HepG2 (cell line): ENCODE measurements around the gene GAD1. TPM values are rescaled to one million over a fixed set of nuclear protein-coding genes. Genes with fewer than 3 reads are reported as not detected.

Experiments
- ATAC-seq: fragments of 200-7000 bp; cut with Tn5 transposase; 3 replicates; pipeline ENCODE4 v1.9.1; 2020; ENCODE audit warnings: mild to moderate bottlenecking, moderate library complexity
- BruUV-seq: library from RNA; stranded (reverse); fragments of 400-500 nt; replicated peaks from 2 replicates; lab custom pipeline; 2021; lab: Mats Ljungman, UMichigan
- CTCF ChIA-PET: fragments of 300-600 bp; formaldehyde crosslinking; extraction: SDS; loops from one replicate; lab custom pipeline; 2021; ENCODE audit warnings: low total read pairs, inconsistent platforms, low intra/inter-chr PET ratio; lab: Yijun Ruan, JAX
- POLR2A ChIA-PET: fragments of 350-600 bp; sonication (Branson Sonifier 250); formaldehyde crosslinking; loops from one replicate; lab custom pipeline; 2020; ENCODE audit warnings: antibody characterized with exemption, inconsistent platforms; lab: Yijun Ruan, JAX
- DNase-seq: peaks from one replicate; pipeline ENCODE4 v3.0.0-alpha.2; 2015; ENCODE audit warnings: low spot score
- FAIRE-seq: peaks from 3 replicates; lab custom pipeline; 2011; peaks lifted over from hg19 to GRCh38; lab: Jason Lieb, UNC
- H2AFZ ChIP-seq: one replicate; pipeline ENCODE4 v1.6.1; 2011; ENCODE audit warnings: low read length, inconsistent platforms
- H3K27ac ChIP-seq: fragments of 300-600 bp; 3 replicates; pipeline ENCODE4 v1.8.0; 2011; ENCODE audit warnings: mixed run types, mild to moderate bottlenecking, mixed read lengths, low read length, inconsistent platforms; ENCODE audit not compliant: insufficient read depth; ENCODE audit errors: extremely low read length
- H3K27me3 ChIP-seq, 2 experiments: fragments of 200-600 bp in 1 of 2; 2 replicates in 1 of 2; 3 replicates in 1 of 2; pipeline versions ENCODE4 v1.6.0 to v1.8.0; 2011; ENCODE audit warnings: low read length in 2 of 2, mild to moderate bottlenecking in 2 of 2, moderate library complexity in 2 of 2, inconsistent platforms in 1 of 2; ENCODE audit not compliant: insufficient read depth in 2 of 2, control insufficient read depth in 1 of 2
- H3K36me3 ChIP-seq, 2 experiments: fragments of 200-600 bp in 1 of 2; replicated peaks in 1 of 2; 2 replicates in 1 of 2; 3 replicates in 1 of 2; pipeline versions ENCODE4 v1.5.1 to v1.8.0; 2011; ENCODE audit warnings: low read length in 2 of 2, inconsistent platforms in 1 of 2; ENCODE audit not compliant: insufficient read depth in 2 of 2, control insufficient read depth in 1 of 2
- H3K4me1 ChIP-seq: 2 replicates; pipeline ENCODE4 v1.5.1; 2012; ENCODE audit warnings: low read length, inconsistent platforms; ENCODE audit not compliant: insufficient read depth
- H3K4me2 ChIP-seq: 2 replicates; pipeline ENCODE4 v1.6.0; 2011; ENCODE audit warnings: low read depth, low read length, inconsistent platforms
- H3K4me3 ChIP-seq, 3 experiments: fragments of 200-600 bp in 1 of 3; sonication (generic), shearing (Covaris generic) in 1 of 3; replicated peaks in 1 of 3; 2 replicates each; pipeline ENCODE4 v1.5.1; 2011 to 2016; ENCODE audit warnings: low read length in 3 of 3, inconsistent platforms in 2 of 3, low read depth in 2 of 3, mild to moderate bottlenecking in 2 of 3, control low read depth in 1 of 3, mixed read lengths in 1 of 3; ENCODE audit not compliant: insufficient read depth in 1 of 3
- H3K79me2 ChIP-seq: one replicate; pipeline ENCODE4 v1.6.1; 2011; ENCODE audit warnings: low read length, inconsistent platforms; ENCODE audit not compliant: insufficient read depth
- H3K9ac ChIP-seq: 2 replicates; pipeline ENCODE4 v1.6.0; 2011; ENCODE audit warnings: mild to moderate bottlenecking, low read depth, low read length, inconsistent platforms; ENCODE audit not compliant: insufficient read depth
- H3K9me3 ChIP-seq: 2 replicates; pipeline ENCODE4 v1.5.1; 2012; ENCODE audit warnings: mild to moderate bottlenecking, low read length
- H4K20me1 ChIP-seq: 2 replicates; pipeline ENCODE4 v1.6.0; 2011; ENCODE audit warnings: inconsistent platforms, mild to moderate bottlenecking, low read length, moderate library complexity; ENCODE audit not compliant: insufficient read depth
- ARNTL ChIP-seq: sonication (generic); formaldehyde crosslinking; IDR thresholded peaks from 2 replicates; pipeline ENCODE4 v1.4.0; 2020; ENCODE audit warnings: mild to moderate bottlenecking, missing genetic modification reagents
- E2F2 ChIP-seq: sonication (generic); formaldehyde crosslinking; IDR thresholded peaks from 2 replicates; pipeline ENCODE4 v1.4.0; 2020; ENCODE audit warnings: missing genetic modification reagents, borderline replicate concordance
- ERF ChIP-seq: IDR thresholded peaks from 2 replicates; pipeline ENCODE4 v1.6.1; 2018; ENCODE audit warnings: missing biosample characterization, missing genetic modification reagents
- POLR2G ChIP-seq: fragments of 200-400 bp; formaldehyde crosslinking; IDR thresholded peaks from 2 replicates; pipeline ENCODE4 v1.6.1; 2018; ENCODE audit warnings: mild to moderate bottlenecking, low read depth, low read length, moderate library complexity
- SP4 ChIP-seq: sonication (generic); formaldehyde crosslinking; IDR thresholded peaks from 2 replicates; pipeline ENCODE4 v1.8.1; 2023; ENCODE audit warnings: mild to moderate bottlenecking, missing genetic modification reagents
- USF2 ChIP-seq, 2 experiments: sonication (generic) in 1 of 2; formaldehyde crosslinking in 1 of 2; IDR thresholded peaks; 2 replicates each; pipeline versions ENCODE4 v1.5.1 to v1.6.1; 2011 to 2020; ENCODE audit warnings: borderline replicate concordance in 1 of 2, low read depth in 1 of 2, low read length in 1 of 2, mild to moderate bottlenecking in 1 of 2, missing genetic modification reagents in 1 of 2, moderate library complexity in 1 of 2
- ZFAT ChIP-seq: sonication (generic); formaldehyde crosslinking; conservative IDR thresholded peaks from 2 replicates; pipeline ENCODE4 v1.8.1; 2023; ENCODE audit warnings: missing genetic modification reagents, inconsistent platforms
- ZNF263 ChIP-seq: sonication (generic); formaldehyde crosslinking; IDR thresholded peaks from 2 replicates; pipeline ENCODE4 v1.4.0; 2020; ENCODE audit warnings: missing genetic modification reagents
- ZNF282 ChIP-seq: fragments of 450-650 bp; IDR thresholded peaks from 2 replicates; pipeline ENCODE4 v1.6.1; 2018; ENCODE audit not compliant: partially characterized antibody
- ZNF660 ChIP-seq: sonication (generic); formaldehyde crosslinking; IDR thresholded peaks from 2 replicates; pipeline ENCODE4 v1.5.1; 2020; ENCODE audit warnings: mild to moderate bottlenecking, low read depth, missing genetic modification reagents, borderline replicate concordance
- ZNF772 ChIP-seq: sonication (generic); formaldehyde crosslinking; IDR thresholded peaks from 2 replicates; pipeline ENCODE4 v1.5.0; 2020; ENCODE audit warnings: mild to moderate bottlenecking, missing genetic modification reagents
- ZNF776 ChIP-seq: sonication (generic); formaldehyde crosslinking; IDR thresholded peaks from 2 replicates; pipeline ENCODE4 v1.4.0; 2020; ENCODE audit warnings: mild to moderate bottlenecking, missing genetic modification reagents
- WGBS: methylation state at CpG from one replicate; pipeline ENCODE4 v1.1.6; 2017; ENCODE audit warnings: low lambda C conversion rate; 5-methylcytosine and 5-hydroxymethylcytosine counted together
- in situ Hi-C: cut with HindIII; loops from 2 replicates; pipeline ENCODE4 v1.10.0; 2017; ENCODE audit warnings: low pct_unique_long_range_greater_than_20kb; ENCODE audit not compliant: extremely low pct_ligation_motif_present
- intact Hi-C: fragments of 100-400 bp; cut with micrococcal nuclease; formaldehyde crosslinking; loops from one replicate; pipeline ENCODE4 v1.10.0; 2022; ENCODE audit not compliant: unreplicated experiment
- polyA plus RNA-seq, 8 experiments: library from polyadenylated mRNA; depleted of rRNA in 3 of 8; stranded (reverse) in 7 of 8; unstranded in 1 of 8; fragments of >200 nt; fragmentation: Illumina TruSeq in 4 of 8; extraction: Trizol in 4 of 8; gene quantifications; 2 replicates each; pipeline versions ENCODE4 v1.2.1 to v1.2.3, GENCODE V29; 2011 to 2016; ENCODE audit warnings: low read depth in 4 of 8, missing spikeins in 1 of 8, mixed read lengths in 1 of 8; ENCODE audit not compliant: insufficient read depth in 1 of 8
- total RNA-seq, 5 experiments: library from RNA; depleted of rRNA; stranded (reverse); fragments of >200 nt; fragmentation: Illumina TruSeq; extraction: Trizol; gene quantifications; 2 replicates each; pipeline ENCODE4 v1.2.3, GENCODE V29; 2016; ENCODE audit warnings: low read depth in 1 of 5

The GAD1 gene
- total and polyA plus RNA-seq, 2 of the 13 experiments (the other 11 are each of a cell fraction or from before 2014, with no cell fraction given) = 0.09 to 0.13 TPM

GRCh38 chr2:170824526-170825015 is 7.9 kb downstream of the GAD1 start:
- peaks cover 4 to 36% of the 10 kb centered on the region in 2 experiments; a peak in 3 of 5 replicates for H3K27me3 ChIP-seq
- no peak overlapping the region for H3K4me3 ChIP-seq
- POLR2A ChIA-PET = no interaction called here
- no peaks in the 10 kb centered on the region for H3K36me3 ChIP-seq
- ATAC-seq (no peak), DNase-seq (no peak), FAIRE-seq (no peak)
- H3K4me2 ChIP-seq = no peak overlapping the region
- WGBS = 6% methylated on average over 2 of the region's 2 CpGs
- no TSS peak for BruUV-seq
- H2AFZ ChIP-seq = no peak overlapping the region
- intact Hi-C loops = no loop called here
- TF ChIP-seq ZNF776 (CRISPR knock-in tag) (no peak), ZNF282 (no peak), SP4 (CRISPR knock-in tag) (no peak)
- TF ChIP-seq, all 625 proteins: peak for 0
- Histone ChIP-seq H3K4me1 (no peaks in the 10 kb centered on the region), H3K9ac (no peak overlapping the region), H4K20me1 (no peaks in the 10 kb centered on the region), H3K27ac (no peak overlapping the region), H3K79me2 (no peaks in the 10 kb centered on the region), H3K9me3 (no peaks in the 10 kb centered on the region)
- CTCF ChIA-PET = no interaction called here
- in situ Hi-C loops = no loop called here

- FAIRE-seq (no peak), ATAC-seq (no peak), DNase-seq (no peak)
- WGBS = 52% methylated on average over 6 of the region's 6 CpGs
- no peak overlapping the region for H3K4me3 ChIP-seq
- H3K79me2 ChIP-seq = no peaks in the 10 kb centered on the region
- no peaks in the 10 kb centered on the region for H3K9me3 ChIP-seq
- H3K4me2 ChIP-seq = no peak overlapping the region
- H3K36me3 ChIP-seq = no peaks in the 10 kb centered on the region
- H3K27ac ChIP-seq = no peak overlapping the region
- peaks cover 0 to 7% of the 10 kb centered on the region in 2 experiments; a peak in 2 of 5 replicates for H3K27me3 ChIP-seq
- no peaks in the 10 kb centered on the region for H3K4me1 ChIP-seq
- TF ChIP-seq ARNTL (CRISPR knock-in tag) = no peak
- no peak for TF ChIP-seq POLR2G
- TF ChIP-seq ZNF263 = peak; percentile 89
- no peak for TF ChIP-seq ZNF660 (CRISPR knock-in tag)
- no peak for TF ChIP-seq E2F2 (CRISPR knock-in tag)
- no peak for TF ChIP-seq USF2 (IDR thresholded peaks at IDR 0.05; ENCODE audit: low read depth, low read length)
- TF ChIP-seq USF2 (CRISPR knock-in tag; IDR thresholded peaks at IDR 0.05; ENCODE audit: borderline replicate concordance) = no peak
- no peak for TF ChIP-seq ZNF772 (CRISPR knock-in tag)
- no peak for TF ChIP-seq ZFAT (CRISPR knock-in tag)
- TF ChIP-seq ERF (CRISPR knock-in tag) = no peak
- intact Hi-C loops (no loop called here), in situ Hi-C loops (no loop called here)
- POLR2A ChIA-PET = no interaction called here
- no peak overlapping the region for H3K9ac ChIP-seq
- BruUV-seq = no TSS peak
- CTCF ChIA-PET = no interaction called here
- no peaks in the 10 kb centered on the region for H4K20me1 ChIP-seq
- H2AFZ ChIP-seq = no peak overlapping the region
Measured at GRCh38 chr2:170827841-170828532, 11.3 kb downstream of the GAD1 start.
